Thyroid gland (tissue), 4 donors: ENCODE measurements around the gene ZIC4. TPM values are rescaled to one million over a fixed set of nuclear protein-coding genes. Genes with fewer than 3 reads are reported as not detected.

ENCODE experiments used
- DNase-seq, 2 donors: peaks; one replicate each; pipeline ENCODE4 v3.0.0-alpha.2; 2019
- H3K27ac ChIP-seq, 3 donors: fragments of 200-600 bp; sonication (generic); 1 replicate in 2 of 3; 2 replicates in 1 of 3; pipeline ENCODE4 v1.5.1; 2016 to 2019; ENCODE audit warnings: mild to moderate bottlenecking in 1 of 3, moderate library complexity in 1 of 3
- H3K27me3 ChIP-seq: fragments of 200-600 bp; sonication (generic); one replicate; pipeline ENCODE4 v1.5.1; 2019
- H3K36me3 ChIP-seq, 2 donors: fragments of 200-600 bp; sonication (generic); one replicate each; pipeline ENCODE4 v1.5.1; 2016 to 2019
- H3K4me1 ChIP-seq, 2 donors: fragments of 200-600 bp; sonication (generic); one replicate each; pipeline ENCODE4 v1.5.1; 2017 to 2019
- H3K4me3 ChIP-seq, 3 donors: fragments of 200-600 bp; sonication (generic); replicated peaks in 1 of 3; 1 replicate in 2 of 3; 2 replicates in 1 of 3; pipeline ENCODE4 v1.5.1; 2016; ENCODE audit warnings: mild to moderate bottlenecking in 1 of 3
- H3K9me3 ChIP-seq: fragments of 200-600 bp; sonication (generic); one replicate; pipeline ENCODE4 v1.5.1; 2017
- POLR2A ChIP-seq, 2 donors: fragments of 450-650 bp; IDR thresholded peaks; one replicate each; pipeline ENCODE4 v1.6.1; 2017; ENCODE audit warnings: antibody characterized with exemption in 2 of 2, mild to moderate bottlenecking in 2 of 2, moderate library complexity in 1 of 2
- WGBS, 2 donors: methylation state at CpG; one replicate each; pipeline ENCODE4 v1.1.5; 2017; 5-methylcytosine and 5-hydroxymethylcytosine counted together
- intact Hi-C: fragments of 100-400 bp; cut with DNase I; formaldehyde crosslinking; loops from one replicate; pipeline ENCODE4 v1.15.1; 2023
- total RNA-seq, 4 donors: library from RNA; depleted of rRNA; stranded (reverse); fragments of >200 nt; gene quantifications; one replicate each; pipeline ENCODE4 v1.2.3, GENCODE V29; 2016
- TF ChIP-seq, protein P1 (sequence below), 6 experiments: fragments of 200-600 bp in 3 of 6; fragments of 450-650 bp in 3 of 6; sonication (generic) in 3 of 6; IDR thresholded peaks; one replicate each; pipeline ENCODE4 v1.5.1; 2016 to 2019; ENCODE audit warnings: antibody characterized with exemption in 6 of 6, mild to moderate bottlenecking in 2 of 6, inconsistent platforms in 1 of 6, moderate library complexity in 1 of 6

ZIC4 gene
- total RNA-seq, 4 donors from 2014 or later, result not detected

DNA sequence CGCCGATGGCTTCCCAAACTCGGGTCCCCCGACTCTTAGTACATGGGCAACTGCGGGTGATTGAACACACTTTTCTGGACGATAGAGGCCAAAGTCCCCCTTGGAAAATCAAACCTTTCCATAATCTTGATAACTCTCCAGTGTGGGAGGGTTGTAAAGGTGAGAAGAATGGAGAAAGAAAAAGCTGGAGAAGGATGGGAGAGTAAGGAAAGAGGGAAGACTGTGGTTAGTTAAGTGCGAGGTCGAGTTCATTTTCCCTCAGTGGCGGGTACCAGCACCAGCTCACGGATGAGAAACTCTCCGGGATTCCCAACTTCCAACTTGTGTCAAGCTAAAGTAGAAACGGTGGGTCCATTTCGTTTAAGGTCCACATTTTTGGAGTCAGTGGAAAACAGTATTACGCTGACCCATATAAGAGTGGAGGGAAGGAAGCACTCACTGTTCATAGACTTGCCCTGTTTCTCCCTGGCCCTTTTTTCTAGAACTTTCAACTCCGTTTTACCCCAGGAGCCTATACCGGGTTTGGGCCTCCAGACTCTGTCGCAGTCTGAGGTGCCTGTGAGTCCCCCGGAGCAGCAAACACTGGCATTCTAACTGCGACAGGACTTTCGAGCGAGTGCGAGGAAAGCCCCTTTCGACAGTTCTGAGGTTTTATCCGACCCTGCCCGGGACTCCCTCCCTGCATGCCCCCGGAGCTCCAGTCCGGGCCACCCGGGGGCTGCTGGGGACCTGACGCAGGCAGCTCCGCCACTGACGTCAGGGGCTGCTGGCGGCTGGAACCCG lies 17.6 kb upstream of the ZIC4 start:
- DNase-seq, result no peak
- Histone ChIP-seq H3K27ac (no peak overlapping the region), H3K27me3 (peaks cover 77% of the 10 kb centered on the region), H3K4me3 (no peak overlapping the region), H3K4me1 (peaks cover 7 to 8% of the 10 kb centered on the region in 2 donors), H3K36me3 (no peaks in the 10 kb centered on the region), H3K9me3 (no peaks in the 10 kb centered on the region)
- TF ChIP-seq, protein P1, sequence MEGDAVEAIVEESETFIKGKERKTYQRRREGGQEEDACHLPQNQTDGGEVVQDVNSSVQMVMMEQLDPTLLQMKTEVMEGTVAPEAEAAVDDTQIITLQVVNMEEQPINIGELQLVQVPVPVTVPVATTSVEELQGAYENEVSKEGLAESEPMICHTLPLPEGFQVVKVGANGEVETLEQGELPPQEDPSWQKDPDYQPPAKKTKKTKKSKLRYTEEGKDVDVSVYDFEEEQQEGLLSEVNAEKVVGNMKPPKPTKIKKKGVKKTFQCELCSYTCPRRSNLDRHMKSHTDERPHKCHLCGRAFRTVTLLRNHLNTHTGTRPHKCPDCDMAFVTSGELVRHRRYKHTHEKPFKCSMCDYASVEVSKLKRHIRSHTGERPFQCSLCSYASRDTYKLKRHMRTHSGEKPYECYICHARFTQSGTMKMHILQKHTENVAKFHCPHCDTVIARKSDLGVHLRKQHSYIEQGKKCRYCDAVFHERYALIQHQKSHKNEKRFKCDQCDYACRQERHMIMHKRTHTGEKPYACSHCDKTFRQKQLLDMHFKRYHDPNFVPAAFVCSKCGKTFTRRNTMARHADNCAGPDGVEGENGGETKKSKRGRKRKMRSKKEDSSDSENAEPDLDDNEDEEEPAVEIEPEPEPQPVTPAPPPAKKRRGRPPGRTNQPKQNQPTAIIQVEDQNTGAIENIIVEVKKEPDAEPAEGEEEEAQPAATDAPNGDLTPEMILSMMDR (IDR thresholded peaks at IDR 0.05), result no peak
- TF ChIP-seq POLR2A (IDR thresholded peaks at IDR 0.05), result no peak
- intact Hi-C loops, result no loop called here
- WGBS, 2 donors, result 8 to 12% methylated on average over 27 to 33 of the region's 33 CpGs

DNA sequence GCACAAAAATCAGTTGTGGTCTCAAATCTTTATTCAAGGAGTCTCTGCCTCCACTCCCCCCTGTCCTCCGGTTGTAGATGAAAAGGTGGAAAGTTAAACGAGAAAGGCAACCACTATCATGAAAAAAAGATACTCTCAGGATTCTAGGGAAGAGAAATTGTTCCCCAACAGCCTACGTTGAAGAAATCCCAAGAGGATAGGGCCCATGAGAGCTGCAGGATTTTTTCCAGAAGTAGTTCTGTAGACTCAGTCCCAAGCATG lies 17.1 kb upstream of the ZIC4 start:
- no peak for DNase-seq
- intact Hi-C loops, result no loop called here
- H3K9me3 ChIP-seq, result no peaks in the 10 kb centered on the region
- H3K27me3 ChIP-seq, result peaks cover 82% of the 10 kb centered on the region
- no peak overlapping the region for H3K27ac ChIP-seq
- TF ChIP-seq, protein P1 (IDR thresholded peaks at IDR 0.05), result no peak
- TF ChIP-seq POLR2A (IDR thresholded peaks at IDR 0.05), result no peak
- WGBS, 2 donors, result 6 to 9% methylated on average over 3 of the region's 3 CpGs
- H3K4me3 ChIP-seq, result no peak overlapping the region
- peaks cover 10 to 12% of the 10 kb centered on the region in 2 donors for H3K4me1 ChIP-seq
- no peaks in the 10 kb centered on the region for H3K36me3 ChIP-seq

DNA sequence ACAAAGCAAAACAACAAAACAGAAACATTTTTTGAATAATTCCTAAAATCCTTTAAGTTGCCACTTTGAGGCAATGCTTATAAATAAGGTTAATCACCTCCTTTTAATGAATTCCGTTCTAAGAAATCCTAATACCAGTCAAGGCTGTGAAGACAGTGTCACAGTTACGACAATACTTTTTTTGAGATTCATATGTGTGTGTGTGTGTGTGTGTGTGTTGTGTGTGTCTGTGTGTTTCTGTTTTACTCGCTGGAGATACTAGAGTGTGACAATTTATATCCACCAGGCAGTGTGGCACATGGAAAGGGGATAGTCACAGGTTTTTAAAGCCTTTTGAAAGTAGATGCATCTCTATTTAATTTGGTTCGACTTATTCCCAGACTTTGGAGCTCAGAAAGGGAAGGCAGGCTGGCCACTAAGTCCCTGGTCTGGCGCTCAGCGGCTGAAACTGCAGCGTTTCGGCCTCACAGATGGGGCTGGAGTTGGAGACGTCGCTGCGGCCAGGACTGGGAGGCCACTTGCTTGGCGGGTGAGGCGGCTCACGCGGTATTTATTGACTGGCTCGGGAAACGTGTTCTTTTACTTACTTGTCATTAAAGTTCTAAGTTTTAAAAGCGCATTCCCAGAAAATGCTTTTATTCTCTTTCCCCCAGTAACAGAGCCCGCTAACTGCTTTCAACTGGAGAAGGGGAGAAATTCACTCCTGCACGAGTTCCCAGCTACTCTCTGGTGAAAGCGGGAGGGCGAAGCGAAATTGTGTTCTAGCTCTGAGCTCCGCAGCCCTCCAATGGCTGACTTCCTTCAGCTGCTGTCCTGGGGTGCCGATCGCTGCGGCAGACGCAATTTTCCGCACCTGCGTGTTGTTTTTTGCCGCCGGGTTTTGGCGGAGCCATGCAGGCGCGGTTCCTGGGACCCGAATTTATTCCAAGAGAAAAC lies 16.5 kb upstream of the ZIC4 start:
- H3K4me3 ChIP-seq, result no peak overlapping the region
- WGBS, 2 donors, result 9 to 10% methylated on average over 36 of the region's 36 CpGs
- no peak for TF ChIP-seq POLR2A (IDR thresholded peaks at IDR 0.05)
- TF ChIP-seq, protein P1 (IDR thresholded peaks at IDR 0.05), result no peak
- intact Hi-C loops, result no loop called here
- no peaks in the 10 kb centered on the region for H3K36me3 ChIP-seq
- no peaks in the 10 kb centered on the region for H3K9me3 ChIP-seq
- DNase-seq, result no peak
- peaks cover 10 to 12% of the 10 kb centered on the region in 2 donors for H3K4me1 ChIP-seq
- H3K27ac ChIP-seq, result no peak overlapping the region
- H3K27me3 ChIP-seq, result peaks cover 81% of the 10 kb centered on the region

DNA sequence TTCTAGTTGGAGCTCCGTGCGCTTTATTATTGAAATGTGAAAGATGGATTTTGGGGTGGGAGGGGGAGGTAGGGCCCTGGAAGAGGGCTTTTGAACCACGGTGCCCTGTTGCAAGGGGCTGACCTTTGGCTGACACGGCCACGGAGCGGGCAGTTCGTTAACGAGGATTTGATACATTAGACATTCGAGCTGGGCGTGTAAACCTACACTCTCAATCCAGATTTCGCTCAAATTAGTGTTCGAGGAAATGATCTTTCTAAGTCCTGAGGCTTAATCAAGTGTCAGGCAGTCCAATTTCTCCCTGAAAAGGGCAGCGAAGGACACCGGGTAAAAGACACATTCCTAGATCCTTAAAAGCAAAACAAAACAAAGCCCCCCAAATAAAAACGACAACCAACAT lies 15.9 kb upstream of the ZIC4 start:
- no peak for TF ChIP-seq POLR2A (IDR thresholded peaks at IDR 0.05)
- TF ChIP-seq, protein P1 (IDR thresholded peaks at IDR 0.05), result no peak
- intact Hi-C loops, result no loop called here
- Histone ChIP-seq H3K27me3 (peaks cover 78% of the 10 kb centered on the region), H3K27ac (no peak overlapping the region), H3K9me3 (no peaks in the 10 kb centered on the region), H3K36me3 (no peaks in the 10 kb centered on the region), H3K4me1 (peaks cover 10 to 12% of the 10 kb centered on the region in 2 donors), H3K4me3 (no peak overlapping the region)
- WGBS, 2 donors, result 16% methylated on average over 15 of the region's 15 CpGs
- DNase-seq, result no peak
